Right cardiac atrium (tissue), 5 donors: ENCODE results near the gene CDK6. TPM values are rescaled to one million over a fixed set of nuclear protein-coding genes. Genes with fewer than 3 reads are reported as not detected.

Experiments
- ATAC-seq, 2 donors: fragments of 200-7000 bp; cut with Tn5 transposase; one replicate each; pipeline versions ENCODE4 v1.8.0 to v1.9.1; 2020; ENCODE audit warnings: moderate library complexity in 2 of 2, mild to moderate bottlenecking in 1 of 2
- DNase-seq, 3 donors: peaks; one replicate each; pipeline ENCODE4 v3.0.0-alpha.2; 2020
- H3K27ac ChIP-seq: one replicate; pipeline ENCODE4 v1.5.1; 2013; ENCODE audit warnings: mild to moderate bottlenecking, low read length, control low read depth, moderate library complexity
- H3K27me3 ChIP-seq: one replicate; pipeline ENCODE4 v1.6.1; 2013; ENCODE audit not compliant: control insufficient read depth, insufficient read depth
- H3K4me1 ChIP-seq: one replicate; pipeline ENCODE4 v1.6.1; 2013; ENCODE audit warnings: low read length; ENCODE audit not compliant: control insufficient read depth, insufficient read depth
- H3K4me3 ChIP-seq: one replicate; pipeline ENCODE4 v1.5.1; 2013; ENCODE audit warnings: low read length, control low read depth
- H3K9me3 ChIP-seq: one replicate; pipeline ENCODE4 v1.6.1; 2013; ENCODE audit warnings: low read length; ENCODE audit not compliant: control insufficient read depth
- WGBS: extraction: QIAGEN DNeasy Blood & Tissue Kit; methylation state at CpG from one replicate; pipeline ENCODE4 v1.1.7; 2013; 5-methylcytosine and 5-hydroxymethylcytosine counted together
- intact Hi-C, 4 donors: fragments of 100-400 bp; cut with DNase I; formaldehyde crosslinking; loops; one replicate each; pipeline versions ENCODE4 v1.11.0 to v1.14.0; 2022 to 2023
- polyA plus RNA-seq: library from polyadenylated mRNA; stranded (reverse); fragments of 200-250 nt; gene quantifications from one replicate; pipeline ENCODE4 v1.2.3, GENCODE V29; 2013
- total RNA-seq, 4 donors: library from RNA; stranded (reverse); fragmentation: NEBNext Ultra II Directional; extraction: Animal tissue kit (Norgen Biotek cat#: 25700); gene quantifications; one replicate each; pipeline ENCODE4 v1.2.1, GENCODE V29; 2021
- donor health status: healthy with polysubstance abuse.
- donor health status: DM: no; HTN: yes; CAD: no.
- donor health status: DM: no; HTN: no; CAD: no.
- donor health status: DM: no; HTN: yes; CAD: no; lungs with severe emphysema.
- donor health status: DM: yes; HTN: yes; CAD: no.

CDK6 gene
- total and polyA plus RNA-seq, 5 donors = 1.8 to 9.7 (median 9.0) TPM

DNA sequence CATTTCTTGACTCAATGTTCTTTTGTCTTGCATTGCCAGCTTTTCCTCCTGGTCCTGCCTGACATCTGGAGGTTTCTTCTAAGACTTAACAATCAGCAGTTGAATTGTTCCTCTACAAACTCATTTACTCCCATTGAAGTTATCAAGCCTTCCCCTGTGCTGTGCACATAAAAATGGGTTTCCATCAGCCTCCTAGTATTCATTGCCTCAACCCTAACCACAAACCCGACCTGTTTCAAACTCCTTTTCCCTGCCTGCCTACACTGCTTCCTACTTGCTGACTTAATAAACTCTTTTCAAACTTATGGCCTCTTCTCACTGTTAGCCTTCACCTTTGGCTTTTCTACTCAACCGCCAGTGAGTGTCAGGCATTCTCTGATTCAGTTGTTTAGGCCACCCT lies 9.4 kb upstream of the CDK6 start:
- no peaks in the 10 kb centered on the region for H3K4me1 ChIP-seq
- DNase-seq (no peak), ATAC-seq (no peak)
- H3K27me3 ChIP-seq = no peaks in the 10 kb centered on the region
- intact Hi-C loops = no loop called here
- WGBS = 88% methylated on average over 2 of the region's 2 CpGs
- H3K4me3 ChIP-seq = no peak overlapping the region
- H3K9me3 ChIP-seq = no peaks in the 10 kb centered on the region
- no peak overlapping the region for H3K27ac ChIP-seq

DNA sequence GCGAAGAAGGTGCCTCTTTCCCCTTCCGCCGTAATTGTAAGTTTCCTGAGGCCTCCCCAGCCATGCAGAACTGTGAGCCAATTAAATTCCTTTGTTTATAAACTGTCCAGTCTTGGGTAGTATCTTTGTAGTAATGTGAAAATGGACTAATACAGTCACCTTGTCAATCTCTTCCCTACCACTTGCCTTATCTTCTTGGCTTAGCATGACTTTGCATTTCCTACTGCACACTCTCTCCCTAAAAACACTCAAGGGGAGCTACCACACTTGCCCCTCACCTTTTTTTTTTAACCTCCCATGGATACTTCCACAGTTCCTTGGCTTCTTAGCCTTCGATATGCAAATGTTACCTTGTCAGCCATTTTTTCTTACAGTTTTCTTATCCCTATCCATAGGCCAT lies 7.4 kb upstream of the CDK6 start:
- 93% methylated on average over 4 of the region's 4 CpGs for WGBS
- intact Hi-C loops = no loop called here
- no peaks in the 10 kb centered on the region for H3K4me1 ChIP-seq
- H3K27me3 ChIP-seq = no peaks in the 10 kb centered on the region
- ATAC-seq (no peak), DNase-seq (no peak)
- no peak overlapping the region for H3K4me3 ChIP-seq
- H3K27ac ChIP-seq = no peak overlapping the region
- no peaks in the 10 kb centered on the region for H3K9me3 ChIP-seq

GRCh38 chr7:92843034-92843760 lies 6.8 kb upstream of the CDK6 start:
- H3K9me3 ChIP-seq = no peaks in the 10 kb centered on the region
- DNase-seq (no peak), ATAC-seq (no peak)
- no peaks in the 10 kb centered on the region for H3K27me3 ChIP-seq
- no peak overlapping the region for H3K4me3 ChIP-seq
- intact Hi-C loops = no loop called here
- 94% methylated on average over 4 of the region's 4 CpGs for WGBS
- H3K4me1 ChIP-seq = no peaks in the 10 kb centered on the region
- H3K27ac ChIP-seq = no peak overlapping the region

- H3K27ac ChIP-seq = no peak overlapping the region
- DNase-seq (no peak), ATAC-seq (no peak)
- intact Hi-C loops = no loop called here
- no peak overlapping the region for H3K4me3 ChIP-seq
- no peaks in the 10 kb centered on the region for H3K4me1 ChIP-seq
- no peaks in the 10 kb centered on the region for H3K9me3 ChIP-seq
- WGBS = 85% methylated on average over 3 of the region's 3 CpGs
- no peaks in the 10 kb centered on the region for H3K27me3 ChIP-seq
Measured at GRCh38 chr7:92841192-92841591, 4.8 kb upstream of the CDK6 start.

- 72% methylated on average over 5 of the region's 5 CpGs for WGBS
- Histone ChIP-seq H3K27ac (no peak overlapping the region), H3K4me1 (no peaks in the 10 kb centered on the region), H3K9me3 (no peaks in the 10 kb centered on the region), H3K4me3 (no peak overlapping the region), H3K27me3 (no peaks in the 10 kb centered on the region)
- no peak for ATAC-seq
- no peak for DNase-seq
- intact Hi-C loops = no loop called here
Measured at GRCh38 chr7:92840316-92840715, 3.9 kb upstream of the CDK6 start.

DNA sequence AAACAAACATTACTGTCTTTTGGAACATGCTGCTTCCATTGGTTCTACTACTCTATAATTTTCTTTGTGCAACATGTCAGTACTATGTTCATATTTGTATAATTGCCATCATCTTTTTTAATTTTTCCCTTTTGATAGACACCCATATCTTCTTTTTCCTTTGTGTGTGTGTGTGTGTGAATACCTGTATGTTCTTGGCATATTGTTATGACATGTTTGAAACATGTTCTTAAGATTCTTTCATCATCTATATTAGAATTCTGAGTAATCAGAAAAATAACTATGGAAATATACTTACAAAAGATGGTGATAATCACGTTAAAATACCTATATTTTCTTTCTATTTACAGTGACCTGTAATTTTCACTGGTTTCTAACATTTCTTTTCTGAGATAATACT lies 3.5 kb upstream of the CDK6 start:
- WGBS = 88% methylated on average over 1 of the region's 1 CpG
- H3K4me3 ChIP-seq = no peak overlapping the region
- H3K4me1 ChIP-seq = no peaks in the 10 kb centered on the region
- ATAC-seq = no peak
- DNase-seq = no peak
- no peak overlapping the region for H3K27ac ChIP-seq
- no peaks in the 10 kb centered on the region for H3K27me3 ChIP-seq
- no peaks in the 10 kb centered on the region for H3K9me3 ChIP-seq
- intact Hi-C loops = loop anchor here in 2 of 4 donors (10.0 kb wide), 3 partner anchors 55 to 215 kb away; no protein-coding TSS in a partner anchor

- H3K4me1 ChIP-seq = no peaks in the 10 kb centered on the region
- H3K4me3 ChIP-seq = no peak overlapping the region
- DNase-seq (no peak), ATAC-seq (no peak)
- H3K9me3 ChIP-seq = no peaks in the 10 kb centered on the region
- intact Hi-C loops = loop anchor here in 2 of 4 donors (10.0 kb wide), 3 partner anchors 54 to 214 kb away; no protein-coding TSS in a partner anchor
- no peaks in the 10 kb centered on the region for H3K27me3 ChIP-seq
- H3K27ac ChIP-seq = no peak overlapping the region
Measured at GRCh38 chr7:92838934-92839333, 2.6 kb upstream of the CDK6 start.

- Histone ChIP-seq H3K27me3 (no peaks in the 10 kb centered on the region), H3K4me1 (no peaks in the 10 kb centered on the region), H3K27ac (no peak overlapping the region), H3K9me3 (no peaks in the 10 kb centered on the region), H3K4me3 (peak overlapping the region; percentile 60)
- DNase-seq (peak in 1 of 3 donors; percentile 44), ATAC-seq (no peak)
- intact Hi-C loops = loop anchor here in 2 of 4 donors (10.0 kb wide), 3 partner anchors 52 to 212 kb away; no protein-coding TSS in a partner anchor
- 1% methylated on average over 16 of the region's 16 CpGs for WGBS
Measured at GRCh38 chr7:92837000-92837749, 802 bp upstream of the CDK6 start.

DNA sequence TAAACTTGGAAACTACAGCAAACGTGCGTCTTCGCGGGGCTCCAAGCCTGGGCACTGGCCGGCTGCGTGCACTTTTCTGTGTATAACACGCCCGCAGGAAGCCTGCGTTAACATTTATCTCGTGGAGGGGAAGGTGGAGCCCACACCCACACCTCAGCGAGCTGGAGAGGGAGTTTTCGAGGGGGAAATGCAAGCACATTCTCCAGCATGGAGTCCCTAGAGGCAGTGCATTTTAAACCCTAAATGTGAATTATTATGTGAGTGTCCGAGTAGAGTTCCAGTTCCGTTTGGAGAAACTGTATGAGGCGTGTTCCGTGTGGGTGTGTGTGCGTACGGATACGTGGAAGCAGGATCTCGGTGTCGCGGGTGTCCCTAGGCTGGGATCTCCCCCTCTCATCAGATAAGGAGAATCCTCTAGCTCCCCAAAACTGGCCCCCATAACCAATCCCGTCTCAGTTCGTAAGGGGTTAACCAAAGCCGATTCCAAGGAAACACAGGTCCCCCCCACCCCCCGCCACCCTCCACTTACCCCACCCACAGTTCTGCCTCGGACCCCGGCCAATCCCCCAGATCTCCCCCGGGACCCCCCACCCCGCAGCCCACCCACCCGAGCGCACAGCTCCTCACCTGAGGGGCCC lies 403 bp downstream of the CDK6 start:
- Histone ChIP-seq H3K27ac (peak overlapping the region; percentile 90), H3K27me3 (no peaks in the 10 kb centered on the region), H3K4me3 (peak overlapping the region; percentile 60), H3K9me3 (no peaks in the 10 kb centered on the region), H3K4me1 (no peaks in the 10 kb centered on the region)
- DNase-seq (peak in 2 of 3 donors; percentile 36 to 53), ATAC-seq (peak in 1 of 2 donors; percentile 1)
- WGBS = under 1% methylated on average over 32 of the region's 32 CpGs
- intact Hi-C loops = loop anchor here in 2 of 4 donors (10.0 kb wide), 3 partner anchors 51 to 211 kb away; no protein-coding TSS in a partner anchor

DNA sequence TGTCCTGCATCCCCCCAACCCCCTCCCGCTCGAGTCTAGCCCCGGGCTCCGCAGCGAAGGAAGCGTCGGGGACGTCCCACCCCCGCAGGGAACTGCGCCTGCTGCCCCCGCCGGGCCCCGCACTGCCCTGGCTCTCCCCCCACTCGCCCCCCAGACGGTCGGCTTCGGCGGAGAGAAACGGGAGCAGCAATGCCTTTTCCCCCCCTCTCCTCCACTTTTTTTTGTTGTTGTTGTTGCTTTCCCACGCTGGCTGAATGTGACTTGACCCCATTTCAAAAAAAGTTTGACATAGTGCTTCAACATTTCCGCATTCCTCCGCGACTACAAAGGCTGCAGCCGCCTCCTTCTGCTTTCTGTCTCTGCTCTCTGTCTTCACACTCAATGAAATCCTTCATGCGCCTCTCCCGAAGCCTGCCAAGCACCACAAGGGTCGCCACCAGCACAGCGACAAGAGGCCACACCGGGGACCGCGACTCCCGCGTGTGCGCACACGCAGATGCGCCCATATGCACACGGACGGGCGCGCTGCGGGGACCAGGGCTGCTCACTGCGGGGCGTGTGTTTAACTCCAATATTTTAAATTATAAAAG lies 1.0 kb downstream of the CDK6 start:
- WGBS = under 1% methylated on average over 43 of the region's 43 CpGs
- Histone ChIP-seq H3K4me1 (no peaks in the 10 kb centered on the region), H3K4me3 (peak overlapping the region; percentile 60), H3K27ac (peak overlapping the region; percentile 90), H3K9me3 (no peaks in the 10 kb centered on the region), H3K27me3 (no peaks in the 10 kb centered on the region)
- intact Hi-C loops = loop anchor here in 2 of 4 donors (10.0 kb wide), 3 partner anchors 51 to 211 kb away; no protein-coding TSS in a partner anchor
- peak; percentile 8 to 19 for ATAC-seq
- DNase-seq = peak; percentile 40 to 80 (median 72)
